K562 (cell line): ENCODE measurements around the gene RNASE4. TPM values are rescaled to one million over a fixed set of nuclear protein-coding genes. Genes with fewer than 3 reads are reported as not detected.

Experiments
- ATAC-seq: fragments of 200-7000 bp; cut with Tn5 transposase; 3 replicates; pipeline ENCODE4 v1.9.1; 2020; ENCODE audit warnings: moderate library complexity
- BruUV-seq: library from RNA; stranded (reverse); fragments of 400-500 nt; replicated peaks from 2 replicates; lab custom pipeline; 2021; lab: Mats Ljungman, UMichigan
- CTCF ChIA-PET: fragments of 300-600 bp; formaldehyde crosslinking; extraction: SDS; loops from one replicate; lab custom pipeline; 2021; ENCODE audit warnings: low intra/inter-chr PET ratio; lab: Yijun Ruan, JAX
- POLR2A ChIA-PET: fragments of 300-600, 350-650 bp; sonication (Branson Sonifier 250); formaldehyde crosslinking; extraction: SDS; loops from one replicate; lab custom pipeline; 2021; ENCODE audit warnings: antibody characterized with exemption, inconsistent platforms; lab: Yijun Ruan, JAX
- DNase-seq, 4 experiments: peaks; one replicate each; pipeline versions ENCODE4 v3.0.0 to v3.0.0-alpha.2; 2011 to 2018; ENCODE audit warnings: low spot score in 3 of 4, mixed read lengths in 3 of 4; ENCODE audit errors: extremely low read depth in 1 of 4
- FAIRE-seq: peaks from 2 replicates; lab custom pipeline; 2011; peaks lifted over from hg19 to GRCh38; lab: Jason Lieb, UNC
- H2AFZ ChIP-seq: 2 replicates; pipeline ENCODE4 v1.6.0; 2011; ENCODE audit warnings: low read depth, low read length, control low read depth, inconsistent platforms
- H3K27ac ChIP-seq: fragments of 200-600 bp; 3 replicates; pipeline ENCODE4 v1.8.0; 2011; ENCODE audit warnings: low read depth, mild to moderate bottlenecking, control low read depth, inconsistent platforms, low read length, moderate library complexity, mixed read lengths; ENCODE audit errors: extremely low read depth
- H3K27me3 ChIP-seq, 2 experiments: fragments of 300-600 bp in 1 of 2; 2 replicates in 1 of 2; 3 replicates in 1 of 2; pipeline versions ENCODE4 v1.6.0 to v1.8.0; 2011; ENCODE audit warnings: inconsistent platforms in 2 of 2, low read length in 2 of 2, mild to moderate bottlenecking in 1 of 2, mixed read lengths in 1 of 2, moderate library complexity in 1 of 2; ENCODE audit not compliant: control insufficient read depth in 2 of 2, insufficient read depth in 2 of 2
- H3K36me3 ChIP-seq: fragments of 300-600 bp; 3 replicates; pipeline ENCODE4 v1.8.0; 2011; ENCODE audit warnings: mild to moderate bottlenecking, low read length, inconsistent platforms; ENCODE audit not compliant: control insufficient read depth, insufficient read depth
- H3K4me1 ChIP-seq, 2 experiments: fragments of 200-600 bp in 1 of 2; replicated peaks in 1 of 2; 2 replicates in 1 of 2; 3 replicates in 1 of 2; pipeline versions ENCODE4 v1.5.1 to v1.8.0; 2011; ENCODE audit warnings: inconsistent platforms in 2 of 2, low read length in 2 of 2, mild to moderate bottlenecking in 1 of 2, mixed read lengths in 1 of 2, moderate library complexity in 1 of 2; ENCODE audit not compliant: control insufficient read depth in 2 of 2, insufficient read depth in 2 of 2
- H3K4me2 ChIP-seq: 2 replicates; pipeline ENCODE4 v1.6.1; 2011; ENCODE audit warnings: low read length, control low read depth, inconsistent platforms, mixed read lengths; ENCODE audit not compliant: insufficient read depth
- H3K4me3 ChIP-seq: fragments of 200-600 bp; sonication (generic), shearing (Covaris generic); 2 replicates; pipeline ENCODE4 v1.5.1; 2016; ENCODE audit warnings: control low read depth, inconsistent platforms
- H3K79me2 ChIP-seq: fragments of 200-600 bp; 3 replicates; pipeline ENCODE4 v1.8.0; 2011; ENCODE audit warnings: low read length, inconsistent platforms; ENCODE audit not compliant: control insufficient read depth, insufficient read depth
- H3K9ac ChIP-seq, 2 experiments: 2 replicates each; pipeline versions ENCODE4 v1.6.0 to v1.6.1; 2011; ENCODE audit warnings: low read depth in 2 of 2, low read length in 2 of 2, control low read depth in 1 of 2, inconsistent platforms in 1 of 2, mild to moderate bottlenecking in 1 of 2, mixed read lengths in 1 of 2; ENCODE audit not compliant: insufficient read depth in 1 of 2
- H3K9me1 ChIP-seq: one replicate; pipeline ENCODE4 v1.6.0; 2011; ENCODE audit warnings: inconsistent platforms, mild to moderate bottlenecking, low read length, moderate library complexity; ENCODE audit not compliant: control insufficient read depth, insufficient read depth
- H3K9me3 ChIP-seq: replicated peaks from 2 replicates; pipeline ENCODE4 v1.5.1; 2011; ENCODE audit warnings: low read depth, low read length, inconsistent platforms; ENCODE audit not compliant: control insufficient read depth, insufficient read depth
- H4K20me1 ChIP-seq: replicated peaks from 2 replicates; pipeline ENCODE4 v1.6.1; 2011; ENCODE audit warnings: low read length, inconsistent platforms, mixed read lengths; ENCODE audit not compliant: control insufficient read depth, insufficient read depth
- CBX8 ChIP-seq: fragments of 200-600 bp; sonication (generic); IDR thresholded peaks from 2 replicates; pipeline ENCODE4 v1.6.1; 2012; ENCODE audit warnings: borderline replicate concordance, mixed run types, low read depth, mild to moderate bottlenecking, moderate library complexity, mixed read lengths, low read length, control low read depth, inconsistent platforms; ENCODE audit not compliant: poor library complexity, severe bottlenecking; ENCODE audit errors: extremely low read depth
- HNRNPH1 ChIP-seq: fragments of 200-400 bp; formaldehyde crosslinking; optimal IDR thresholded peaks from 2 replicates; pipeline ENCODE3; 2017; ENCODE audit warnings: low read depth, mild to moderate bottlenecking, low read length, moderate library complexity
- IFI16 ChIP-seq: fragments of 250-450 bp; sonication (Bioruptor Pico); IDR thresholded peaks from 2 replicates; pipeline ENCODE4 v2.1.2; 2022; ENCODE audit warnings: mild to moderate bottlenecking, inconsistent platforms
- KLF6 ChIP-seq: fragments of 250-450 bp; sonication (Bioruptor Pico); IDR thresholded peaks from 2 replicates; pipeline ENCODE4 v1.4.0; 2020; ENCODE audit warnings: mild to moderate bottlenecking, moderate library complexity, borderline replicate concordance
- NR4A1 ChIP-seq, 2 experiments: fragments of 250-450 bp in 1 of 2; fragments of 450-650 bp in 1 of 2; sonication (Bioruptor Pico) in 1 of 2; IDR thresholded peaks; 2 replicates each; pipeline versions ENCODE4 v1.4.0 to v1.6.1; 2016 to 2020; ENCODE audit warnings: mild to moderate bottlenecking in 2 of 2, missing compliant biosample characterization in 1 of 2, missing genetic modification characterization in 1 of 2, moderate library complexity in 1 of 2
- TGIF2 ChIP-seq: sonication (generic); formaldehyde crosslinking; IDR thresholded peaks from 2 replicates; pipeline ENCODE4 v1.8.1; 2022; ENCODE audit warnings: mild to moderate bottlenecking, missing genetic modification reagents, moderate library complexity
- ZNF133 ChIP-seq: fragments of 250-450 bp; sonication (Bioruptor Pico); IDR thresholded peaks from 2 replicates; pipeline ENCODE4 v1.4.0; 2020; ENCODE audit warnings: mild to moderate bottlenecking
- ZNF282 ChIP-seq: sonication (generic); formaldehyde crosslinking; IDR thresholded peaks from 2 replicates; pipeline ENCODE4 v1.8.1; 2023; ENCODE audit warnings: missing genetic modification reagents
- ZNF507 ChIP-seq: conservative IDR thresholded peaks from 2 replicates; pipeline ENCODE4 v1.6.1; 2017; ENCODE audit warnings: missing genetic modification characterization, missing compliant biosample characterization
- WGBS: fragments of 100-300 bp; shearing (Covaris generic); methylation state at CpG from one replicate; pipeline ENCODE4 v1.1.6; 2016; ENCODE audit warnings: low coverage, mixed read lengths; ENCODE audit not compliant: insufficient coverage; ENCODE audit errors: missing lambda C conversion rate; 5-methylcytosine and 5-hydroxymethylcytosine counted together
- in situ Hi-C: fragments of 300-500 bp; cut with MboI; formaldehyde crosslinking; loops from 4 replicates; pipeline ENCODE4 v1.15.0; 2018; ENCODE audit warnings: inconsistent platforms, mixed read lengths
- intact Hi-C: fragments of 100-400 bp; cut with micrococcal nuclease; formaldehyde crosslinking; loops from 2 replicates; pipeline ENCODE4 v1.14.2; 2022
- polyA plus RNA-seq, 8 experiments: library from polyadenylated mRNA; depleted of rRNA in 4 of 8; stranded (reverse) in 5 of 8; unstranded in 3 of 8; fragments of >200 nt; fragmentation: Nextera tagmentation in 2 of 8; fragmentation: Illumina TruSeq in 1 of 8; extraction: Ambion mirVana in 2 of 8; extraction: Trizol in 1 of 8; gene quantifications; 2 replicates each; pipeline versions ENCODE4 v1.2.1 to v1.2.3, GENCODE V29; 2011 to 2014; ENCODE audit warnings: inconsistent platforms in 1 of 8, missing spikeins in 1 of 8
- total RNA-seq, 7 experiments: library from RNA; depleted of rRNA in 6 of 7; stranded (reverse); fragments of >200 nt in 6 of 7; fragmentation: Illumina TruSeq in 2 of 7; extraction: Trizol in 2 of 7; gene quantifications; 2 replicates each; pipeline versions ENCODE4 v1.2.1 to v1.2.3, GENCODE V29; 2011 to 2021; ENCODE audit warnings: low replicate concordance in 1 of 7

RNASE4 gene
- total and polyA plus RNA-seq, 9 of the 15 experiments (the other 6 are each of a cell fraction or from before 2014, with no cell fraction given) = 0.09 to 0.22 (median 0.13) TPM; not detected in 2

GRCh38 chr14:20655851-20656250 is 28.5 kb upstream of the RNASE4 start:
- Histone ChIP-seq H2AFZ (no peak overlapping the region), H4K20me1 (peaks cover 7% of the 10 kb centered on the region; the same call in 1 of the 2 replicates), H3K9ac (no peak overlapping the region), H3K79me2 (no peaks in the 10 kb centered on the region), H3K27ac (no peak overlapping the region), H3K4me2 (no peak overlapping the region), H3K27me3 (peaks cover 0 to 31% of the 10 kb centered on the region in 2 experiments; a peak in 2 of 5 replicates), H3K36me3 (no peaks in the 10 kb centered on the region), H3K4me1 (peaks cover 11 to 15% of the 10 kb centered on the region in 2 experiments; a peak in 3 of 5 replicates), H3K9me3 (no peaks in the 10 kb centered on the region), H3K9me1 (no peaks in the 10 kb centered on the region), H3K4me3 (no peak overlapping the region)
- ChIA-PET CTCF (no interaction called here), POLR2A (no interaction called here)
- FAIRE-seq (no peak), ATAC-seq (no peak), DNase-seq (no peak)
- in situ Hi-C loops (no loop called here), intact Hi-C loops (loop anchor here (5.0 kb wide), 1 partner anchor 36 kb away; no protein-coding TSS in a partner anchor)
- TF ChIP-seq CBX8 = no peak
- TF ChIP-seq ZNF507 = no peak
- TF ChIP-seq NR4A1 (CRISPR knock-in tag; IDR thresholded peaks at IDR 0.05) = no peak
- no peak for TF ChIP-seq NR4A1 (tag; IDR thresholded peaks at IDR 0.05)
- TF ChIP-seq ZNF133 (CRISPR knock-in tag) = no peak
- TF ChIP-seq TGIF2 (CRISPR knock-in tag) = no peak
- TF ChIP-seq IFI16 = no peak
- no peak for TF ChIP-seq ZNF282 (CRISPR knock-in tag)
- no peak for TF ChIP-seq HNRNPH1
- TF ChIP-seq KLF6 (CRISPR knock-in tag) = no peak
- BruUV-seq = no TSS peak
- 6% methylated on average over 3 of the region's 4 CpGs for WGBS
